Spleen (tissue), 11 donors: Measurements from ENCODE around the gene SLC46A2. TPM values are rescaled to one million over a fixed set of nuclear protein-coding genes. Genes with fewer than 3 reads are reported as not detected.

Experiments
- DNase-seq: peaks from one replicate; pipeline ENCODE4 v3.0.0-alpha.2; 2020
- H3K27ac ChIP-seq, 8 donors: fragments of 200-600 bp; sonication (generic) in 7 of 8; 1 replicate in 4 of 8; 2 replicates in 4 of 8; pipeline versions ENCODE4 v1.5.0 to v1.8.0; 2016 to 2021; ENCODE audit warnings: inconsistent platforms in 4 of 8, mild to moderate bottlenecking in 4 of 8, moderate library complexity in 1 of 8
- H3K27me3 ChIP-seq, 7 donors: fragments of 200-600 bp; sonication (generic) in 6 of 7; replicated peaks in 1 of 7; 1 replicate in 4 of 7; 2 replicates in 3 of 7; pipeline versions ENCODE4 v1.5.0 to v1.8.0; 2016 to 2021; ENCODE audit warnings: inconsistent platforms in 3 of 7, mild to moderate bottlenecking in 1 of 7
- H3K36me3 ChIP-seq, 6 donors: fragments of 200-600 bp; sonication (generic) in 5 of 6; 1 replicate in 4 of 6; 2 replicates in 2 of 6; pipeline versions ENCODE4 v1.5.0 to v1.8.0; 2016 to 2021; ENCODE audit warnings: inconsistent platforms in 2 of 6
- H3K4me1 ChIP-seq, 6 donors: fragments of 200-600 bp; sonication (generic) in 5 of 6; 1 replicate in 3 of 6; 2 replicates in 3 of 6; pipeline versions ENCODE4 v1.5.0 to v1.8.0; 2016 to 2021; ENCODE audit warnings: inconsistent platforms in 3 of 6
- H3K4me3 ChIP-seq, 8 donors: fragments of 200-600 bp; sonication (generic) in 7 of 8; 1 replicate in 4 of 8; 2 replicates in 4 of 8; pipeline versions ENCODE4 v1.5.0 to v1.8.0; 2016 to 2021; ENCODE audit warnings: inconsistent platforms in 4 of 8, mild to moderate bottlenecking in 4 of 8, moderate library complexity in 2 of 8
- H3K9me3 ChIP-seq, 8 donors: fragments of 200-600 bp; sonication (generic) in 7 of 8; 1 replicate in 4 of 8; 2 replicates in 4 of 8; pipeline versions ENCODE4 v1.5.0 to v1.8.0; 2016 to 2021; ENCODE audit warnings: inconsistent platforms in 4 of 8
- CTCF ChIP-seq, 11 experiments: fragments of 200-600 bp in 7 of 11; fragments of 450-650 bp in 4 of 11; sonication (generic) in 4 of 11; IDR thresholded peaks in 8 of 11; conservative IDR thresholded peaks in 3 of 11; 1 replicate in 7 of 11; 2 replicates in 4 of 11; pipeline versions ENCODE4 v1.4.0 to v1.8.0; 2016 to 2021; ENCODE audit warnings: antibody characterized with exemption in 11 of 11, inconsistent platforms in 4 of 11, mild to moderate bottlenecking in 1 of 11
- POLR2A ChIP-seq, 3 donors: fragments of 450-650 bp; IDR thresholded peaks; one replicate each; pipeline ENCODE4 v1.5.1; 2017; ENCODE audit warnings: antibody characterized with exemption in 3 of 3, mild to moderate bottlenecking in 1 of 3
- POLR2AphosphoS5 ChIP-seq, 3 donors: sonication (generic); formaldehyde crosslinking; IDR thresholded peaks; one replicate each; pipeline ENCODE4 v1.5.1; 2017; ENCODE audit warnings: antibody characterized with exemption in 3 of 3
- WGBS, 5 donors: extraction: QIAGEN DNeasy Blood & Tissue Kit in 3 of 5; methylation state at CpG; one replicate each; pipeline versions ENCODE4 v1.1.5 to v1.1.7; 2013 to 2018; 5-methylcytosine and 5-hydroxymethylcytosine counted together
- intact Hi-C: fragments of 100-400 bp; cut with DNase I; formaldehyde crosslinking; loops from one replicate; pipeline ENCODE4 v1.15.0; 2023; ENCODE audit warnings: low total_unique reads
- polyA plus RNA-seq, 3 donors: library from polyadenylated mRNA; stranded (reverse); fragments of 200-250 nt; gene quantifications; one replicate each; pipeline ENCODE4 v1.2.1, GENCODE V29; 2013
- total RNA-seq, 7 donors: library from RNA; depleted of rRNA in 3 of 7; stranded (reverse); fragments of >200 nt in 3 of 7; fragmentation: NEBNext Ultra II Directional in 4 of 7; extraction: Animal tissue kit (Norgen Biotek cat#: 25700) in 4 of 7; gene quantifications; one replicate each; pipeline versions ENCODE4 v1.1.0 to v1.2.1, GENCODE V29; 2016 to 2021
- donor health status: healthy with polysubstance abuse.
- donor health status: DM: no; HTN: no; CAD: no; lungs with moderate emphysema.
- donor health status: DM: no; HTN: no; CAD: no.
- donor health status: Bipolar disorder and iron deficiency.
- donor health status: healthy.
- donor health status: DM: no; HTN: no; CAD: no.
- donor health status: DM: yes; HTN: yes; CAD: no.

Gene SLC46A2
- total and polyA plus RNA-seq, 10 donors = 0.20 to 5.8 (median 0.94) TPM

- H3K4me3 ChIP-seq = no peak overlapping the region
- DNase-seq = no peak
- TF ChIP-seq POLR2A (IDR thresholded peaks at IDR 0.05) (no peak), POLR2AphosphoS5 (IDR thresholded peaks at IDR 0.05) (no peak), CTCF (IDR thresholded peaks at IDR 0.05 in 8 of 11, conservative IDR thresholded peaks at IDR 0.05 in 3 of 11) (no peak)
- no peak overlapping the region for H3K27ac ChIP-seq
- H3K36me3 ChIP-seq = peaks cover 0 to 45% (median 8%) of the 10 kb centered on the region in 6 donors
- H3K27me3 ChIP-seq = no peaks in the 10 kb centered on the region
- intact Hi-C loops = no loop called here
- 82 to 89% (median 85%) methylated on average over 12 to 13 of the region's 13 CpGs for WGBS, 5 donors
- H3K4me1 ChIP-seq = peaks cover 0 to 29% (median 9%) of the 10 kb centered on the region in 6 donors
- H3K9me3 ChIP-seq = no peaks in the 10 kb centered on the region
Measured at GRCh38 chr9:112853882-112854585, 36.6 kb downstream of the SLC46A2 start.

- H3K36me3 ChIP-seq = peaks cover 0 to 45% (median 8%) of the 10 kb centered on the region in 6 donors
- no peak for DNase-seq
- intact Hi-C loops = no loop called here
- H3K4me1 ChIP-seq = peaks cover 0 to 27% (median 6%) of the 10 kb centered on the region in 6 donors
- H3K9me3 ChIP-seq = no peaks in the 10 kb centered on the region
- no peak overlapping the region for H3K4me3 ChIP-seq
- 63 to 77% (median 70%) methylated on average over 12 to 13 of the region's 13 CpGs for WGBS, 5 donors
- no peaks in the 10 kb centered on the region for H3K27me3 ChIP-seq
- TF ChIP-seq POLR2AphosphoS5 (IDR thresholded peaks at IDR 0.05) (no peak), POLR2A (IDR thresholded peaks at IDR 0.05) (no peak), CTCF (IDR thresholded peaks at IDR 0.05 in 8 of 11, conservative IDR thresholded peaks at IDR 0.05 in 3 of 11) (no peak)
- no peak overlapping the region for H3K27ac ChIP-seq
Measured at GRCh38 chr9:112852741-112853504, 37.8 kb downstream of the SLC46A2 start.

- Histone ChIP-seq H3K27ac (no peak overlapping the region), H3K4me3 (no peak overlapping the region), H3K36me3 (peaks cover 0 to 45% (median 8%) of the 10 kb centered on the region in 6 donors), H3K4me1 (peaks cover 0 to 21% (median 5%) of the 10 kb centered on the region in 6 donors), H3K9me3 (no peaks in the 10 kb centered on the region), H3K27me3 (no peaks in the 10 kb centered on the region)
- DNase-seq = no peak
- WGBS, 5 donors = 86 to 95% (median 92%) methylated on average over 6 of the region's 6 CpGs
- TF ChIP-seq POLR2AphosphoS5 (IDR thresholded peaks at IDR 0.05) (no peak), CTCF (IDR thresholded peaks at IDR 0.05 in 8 of 11, conservative IDR thresholded peaks at IDR 0.05 in 3 of 11) (no peak), POLR2A (IDR thresholded peaks at IDR 0.05) (no peak)
- intact Hi-C loops = no loop called here
Measured at GRCh38 chr9:112850840-112851239, 39.8 kb downstream of the SLC46A2 start.
